ENCODE results near the gene CLDN6. TPM values are rescaled to one million over a fixed set of nuclear protein-coding genes. Genes with fewer than 3 reads are reported as not detected.

Gene CLDN6
- 0.47 and 0.55 TPM in 2 replicates for total RNA-seq
- long read RNA-seq, result 0 reads

GRCh38 chr16:3017794-3018506 lies at the start of gene CLDN6:
Gene CLDN6 (minus strand): TSS chr16:3018183. CDS start chr16:3016021, 2,162 bp downstream.
- TF ChIP-seq CTCF (conservative IDR thresholded peaks at IDR 0.05), result peak; percentile 69
- H3K4me1 Mint-ChIP-seq, result peaks cover 30% of the 10 kb centered on the region
- no peak within 1 kb of the TSS for H3K27ac Mint-ChIP-seq (ENCODE audit: unreplicated experiment)
- no peaks in the 10 kb centered on the region for H3K9me3 Mint-ChIP-seq
- peaks cover 75% of the 10 kb centered on the region for H3K27me3 Mint-ChIP-seq (ENCODE audit: low read depth)
- peak; percentile 66 for DNase-seq (ENCODE audit: low read depth, low spot score)
- H3K36me3 Mint-ChIP-seq (ENCODE audit: low read depth), result no peaks in the 10 kb centered on the region
- peak within 1 kb of the TSS; percentile 47 for H3K4me3 Mint-ChIP-seq

- DNase-seq (ENCODE audit: low read depth, low spot score), result no peak
- no peaks in the 10 kb centered on the region for H3K4me1 Mint-ChIP-seq
- no peaks in the 10 kb centered on the region for H3K9me3 Mint-ChIP-seq
- no peak for TF ChIP-seq CTCF (conservative IDR thresholded peaks at IDR 0.05)
- H3K27ac Mint-ChIP-seq (ENCODE audit: unreplicated experiment), result no peak overlapping the region
- H3K36me3 Mint-ChIP-seq (ENCODE audit: low read depth), result no peaks in the 10 kb centered on the region
- peaks cover 2% of the 10 kb centered on the region for H3K27me3 Mint-ChIP-seq (ENCODE audit: low read depth)
- H3K4me3 Mint-ChIP-seq, result no peak overlapping the region
Measured at GRCh38 chr16:3066440-3066748, 48.4 kb upstream of the CLDN6 start.

GRCh38 chr16:3065742-3066439 lies 47.9 kb upstream of the CLDN6 start:
- H3K27me3 Mint-ChIP-seq (ENCODE audit: low read depth), result peaks cover 2% of the 10 kb centered on the region
- H3K4me3 Mint-ChIP-seq, result no peak overlapping the region
- no peak for TF ChIP-seq CTCF (conservative IDR thresholded peaks at IDR 0.05)
- DNase-seq (ENCODE audit: low read depth, low spot score), result no peak
- no peaks in the 10 kb centered on the region for H3K36me3 Mint-ChIP-seq (ENCODE audit: low read depth)
- no peaks in the 10 kb centered on the region for H3K4me1 Mint-ChIP-seq
- no peaks in the 10 kb centered on the region for H3K9me3 Mint-ChIP-seq
- H3K27ac Mint-ChIP-seq (ENCODE audit: unreplicated experiment), result peak overlapping the region; percentile 91

GRCh38 chr16:3065069-3065741 lies 47.2 kb upstream of the CLDN6 start, which contains the start of gene IL32:
Gene IL32 (plus strand): TSS chr16:3065640. CDS start chr16:3065812, 172 bp downstream.
- H3K27ac Mint-ChIP-seq (ENCODE audit: unreplicated experiment), result peak within 1 kb of the TSS; percentile 91
- DNase-seq (ENCODE audit: low read depth, low spot score), result no peak
- H3K36me3 Mint-ChIP-seq (ENCODE audit: low read depth), result no peaks in the 10 kb centered on the region
- H3K4me1 Mint-ChIP-seq, result no peaks in the 10 kb centered on the region
- TF ChIP-seq CTCF (conservative IDR thresholded peaks at IDR 0.05), result no peak
- H3K4me3 Mint-ChIP-seq, result no peak within 1 kb of the TSS
- peaks cover 5% of the 10 kb centered on the region for H3K27me3 Mint-ChIP-seq (ENCODE audit: low read depth)
- no peaks in the 10 kb centered on the region for H3K9me3 Mint-ChIP-seq

GRCh38 chr16:3063625-3064386 lies 45.8 kb upstream of the CLDN6 start:
- Mint-ChIP-seq H3K27ac (ENCODE audit: unreplicated experiment) (no peak overlapping the region), H3K9me3 (no peaks in the 10 kb centered on the region), H3K27me3 (ENCODE audit: low read depth) (peaks cover 2% of the 10 kb centered on the region), H3K4me1 (peaks cover 7% of the 10 kb centered on the region), H3K4me3 (no peak overlapping the region), H3K36me3 (ENCODE audit: low read depth) (no peaks in the 10 kb centered on the region)
- TF ChIP-seq CTCF (conservative IDR thresholded peaks at IDR 0.05), result no peak
- no peak for DNase-seq (ENCODE audit: low read depth, low spot score)

All from neural crest cell (in vitro differentiated cells).